GM19238 (cell line): ENCODE measurements around the gene STK4.
A peak's percentile ranks its signal among the peaks of the same experiment; 100 is the strongest.

ENCODE experiments used
- DNase-seq: peaks from one replicate; pipeline ENCODE4 v3.0.0; 2011; ENCODE audit warnings: low spot score; ENCODE audit not compliant: insufficient read length

Gene STK4

DNA sequence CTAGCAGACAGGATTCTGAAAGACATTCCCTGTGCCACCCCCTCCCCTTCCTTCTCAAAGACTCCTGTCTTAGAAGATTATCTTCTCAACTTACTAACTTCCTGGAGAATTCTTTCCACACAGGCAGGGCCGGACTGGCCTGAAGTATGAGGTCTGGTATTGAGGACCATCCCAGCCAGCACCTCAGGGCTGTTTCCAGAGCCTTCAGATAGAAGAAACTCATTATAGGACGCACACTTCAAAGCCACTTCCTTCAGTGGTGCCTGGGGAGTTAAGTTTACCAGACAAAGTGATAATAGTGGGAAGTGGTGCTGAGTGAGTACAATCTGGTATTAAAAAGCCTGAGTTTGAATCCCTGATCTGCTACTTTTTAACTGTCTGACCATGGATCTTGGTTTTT is 119.0 kb downstream of the STK4 start:
- no peak for DNase-seq

DNA sequence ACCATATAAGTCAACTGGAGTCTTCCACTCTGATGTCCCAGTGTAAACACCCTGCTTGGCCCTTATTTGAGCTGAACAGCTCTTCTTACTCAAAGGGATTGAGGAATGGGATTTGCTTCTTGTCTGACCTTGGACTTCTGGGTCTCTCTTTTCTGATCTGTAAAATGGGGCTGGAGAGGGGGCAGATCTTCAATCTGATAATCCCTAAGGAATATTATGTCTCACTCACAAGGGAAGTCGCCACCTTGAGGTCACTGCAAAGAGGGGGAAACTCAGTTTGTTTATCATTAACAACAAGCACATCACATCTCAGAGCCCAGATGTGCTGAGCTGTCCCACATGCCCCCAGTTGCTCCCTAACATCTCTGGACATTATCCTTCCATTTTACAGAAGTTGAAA is 119.6 kb downstream of the STK4 start:
- DNase-seq, result no peak

DNA sequence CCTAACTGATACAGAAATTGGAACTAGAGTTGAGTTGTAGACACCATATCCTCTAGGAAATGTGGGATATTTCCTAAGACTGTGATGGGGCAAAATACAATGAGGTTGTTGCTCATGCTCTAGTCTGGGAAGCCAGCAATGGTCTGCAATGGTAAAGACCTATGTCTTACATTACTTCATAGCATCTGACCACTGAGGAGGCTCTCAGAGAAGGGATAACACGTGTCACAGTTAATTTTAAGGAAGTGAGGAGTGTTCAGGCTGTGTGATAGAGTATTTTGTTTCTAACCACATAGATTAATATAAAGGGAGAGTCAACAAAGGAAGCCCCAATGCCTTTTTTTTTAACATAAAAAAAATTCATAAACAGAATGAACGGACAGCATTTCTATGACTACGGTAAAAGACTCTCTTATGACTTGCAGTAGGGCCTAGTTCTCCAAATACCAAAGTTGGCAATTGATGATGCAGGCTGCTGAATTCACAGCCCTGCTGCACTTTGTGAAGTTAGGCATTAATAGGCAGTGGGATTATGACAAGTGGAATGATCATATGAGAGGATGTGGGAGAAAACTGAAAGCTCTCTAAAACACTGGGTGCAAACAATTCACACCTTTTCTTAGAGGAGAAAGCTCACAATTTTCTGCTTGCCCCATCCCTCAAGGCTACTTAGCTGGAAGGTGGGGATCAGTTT is 120.9 kb downstream of the STK4 start:
- DNase-seq, result no peak

DNA sequence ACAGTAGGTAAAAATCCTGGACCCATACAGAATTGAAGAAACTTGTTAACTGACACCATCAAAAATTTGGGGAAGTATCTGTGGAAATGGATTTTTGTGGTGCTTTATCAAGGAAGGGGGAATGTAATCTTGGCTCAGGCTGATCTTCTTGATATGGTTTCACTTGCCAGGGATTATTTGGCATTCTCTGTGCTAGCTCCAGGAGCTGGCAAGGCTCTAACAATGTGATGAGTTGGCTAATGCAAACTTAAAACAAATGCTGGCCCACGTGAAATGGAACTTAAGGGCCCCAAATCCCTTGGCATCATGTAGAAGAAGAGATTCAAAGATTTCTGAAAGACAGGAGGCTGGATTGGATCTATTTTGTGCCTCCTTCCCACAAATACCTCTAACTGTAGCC is 121.5 kb downstream of the STK4 start:
- no peak for DNase-seq

DNA sequence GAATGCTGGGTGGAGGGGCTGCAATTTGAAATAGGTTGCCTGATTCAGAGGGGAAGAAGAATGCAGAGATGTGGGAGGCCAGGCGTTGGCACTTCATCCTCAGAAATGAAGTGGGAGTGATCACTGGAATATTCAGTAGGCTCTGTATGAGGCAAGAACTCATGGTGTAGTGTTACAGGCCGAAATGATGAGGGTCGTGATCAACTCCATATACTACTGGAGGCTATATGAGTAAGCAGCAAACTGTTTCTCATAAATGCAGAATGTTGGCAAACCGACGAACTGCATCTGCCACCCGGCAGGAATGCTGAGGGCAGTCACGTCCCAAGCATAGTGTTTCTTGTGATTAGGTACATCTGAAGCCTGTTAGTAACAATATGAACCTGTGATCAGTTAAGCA is 121.9 kb downstream of the STK4 start:
- DNase-seq, result no peak

DNA sequence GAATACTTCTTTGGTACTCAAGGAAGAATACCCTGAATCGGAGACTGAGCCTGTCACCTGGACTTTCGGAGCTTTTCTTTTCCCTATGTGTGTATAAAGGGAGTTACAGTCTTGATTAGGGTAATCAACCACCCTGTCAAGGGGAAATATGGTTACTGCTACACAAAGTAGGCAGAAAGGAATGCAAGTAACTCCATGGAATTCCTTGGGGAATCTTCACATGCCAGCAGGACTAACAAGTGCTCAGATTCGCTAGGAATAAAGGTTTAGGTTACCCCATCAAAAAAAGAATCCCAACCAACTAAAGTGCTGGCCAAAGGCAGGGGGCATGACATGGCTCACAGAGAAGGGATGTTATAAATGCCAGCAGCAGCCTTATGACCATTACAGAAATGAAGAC is 124.2 kb downstream of the STK4 start:
- DNase-seq, result no peak

DNA sequence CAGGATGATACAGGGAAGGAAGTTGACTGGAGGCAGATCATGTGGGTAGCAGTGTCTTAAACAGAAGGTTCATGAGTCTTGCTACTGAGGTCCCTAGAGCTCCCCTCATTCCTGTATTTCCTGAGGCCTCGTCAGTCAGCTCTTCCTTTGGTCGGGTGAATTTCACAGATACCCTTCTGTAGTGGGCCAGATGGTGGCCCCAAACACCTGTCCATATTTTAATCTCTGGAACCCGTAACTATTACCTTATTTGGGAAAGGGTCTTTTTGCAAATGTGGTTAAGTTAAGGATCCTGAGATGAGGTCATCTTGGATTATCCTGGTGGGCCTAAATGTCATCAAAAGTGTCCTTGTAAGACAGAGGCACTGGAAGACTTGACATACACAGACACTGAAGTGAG is 125.1 kb downstream of the STK4 start:
- no peak for DNase-seq

DNA sequence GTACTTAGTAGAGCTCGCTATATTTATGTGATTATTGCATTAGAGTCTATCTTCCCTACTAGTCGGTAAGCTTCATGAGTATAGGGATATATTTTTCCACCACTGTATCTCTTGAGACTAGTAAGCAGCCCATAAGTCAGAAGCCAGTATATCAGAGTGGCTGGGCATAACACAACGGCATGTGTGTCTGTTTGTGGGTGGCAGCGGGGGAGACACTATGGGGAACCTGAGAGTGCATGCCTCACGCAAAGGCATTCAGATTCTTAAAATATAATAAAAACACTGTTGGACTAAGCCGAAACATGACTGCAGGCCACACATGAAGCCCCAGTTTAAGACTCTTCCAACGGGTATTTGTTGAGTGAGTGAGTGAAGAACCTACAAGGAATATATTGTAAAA is 126.6 kb downstream of the STK4 start:
- no peak for DNase-seq

DNA sequence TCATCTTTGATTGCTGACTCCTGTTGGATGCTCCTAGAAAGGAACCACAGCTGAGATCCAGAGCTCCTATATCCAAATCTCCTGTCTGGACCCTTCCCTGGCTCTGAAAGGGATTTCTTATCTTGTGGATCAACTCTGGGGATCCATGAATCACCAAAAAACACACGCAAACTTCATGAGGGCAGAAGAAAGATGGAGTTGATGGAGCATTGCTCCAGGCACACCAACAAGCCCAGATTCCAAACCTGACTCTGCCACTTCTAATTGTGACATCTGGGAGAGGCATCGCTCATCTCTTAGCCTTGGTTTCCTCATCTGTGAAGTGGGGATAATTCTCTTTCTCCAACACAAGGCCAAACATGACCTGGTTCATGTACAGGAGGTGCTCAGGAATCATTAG is 127.9 kb downstream of the STK4 start:
- no peak for DNase-seq

DNA sequence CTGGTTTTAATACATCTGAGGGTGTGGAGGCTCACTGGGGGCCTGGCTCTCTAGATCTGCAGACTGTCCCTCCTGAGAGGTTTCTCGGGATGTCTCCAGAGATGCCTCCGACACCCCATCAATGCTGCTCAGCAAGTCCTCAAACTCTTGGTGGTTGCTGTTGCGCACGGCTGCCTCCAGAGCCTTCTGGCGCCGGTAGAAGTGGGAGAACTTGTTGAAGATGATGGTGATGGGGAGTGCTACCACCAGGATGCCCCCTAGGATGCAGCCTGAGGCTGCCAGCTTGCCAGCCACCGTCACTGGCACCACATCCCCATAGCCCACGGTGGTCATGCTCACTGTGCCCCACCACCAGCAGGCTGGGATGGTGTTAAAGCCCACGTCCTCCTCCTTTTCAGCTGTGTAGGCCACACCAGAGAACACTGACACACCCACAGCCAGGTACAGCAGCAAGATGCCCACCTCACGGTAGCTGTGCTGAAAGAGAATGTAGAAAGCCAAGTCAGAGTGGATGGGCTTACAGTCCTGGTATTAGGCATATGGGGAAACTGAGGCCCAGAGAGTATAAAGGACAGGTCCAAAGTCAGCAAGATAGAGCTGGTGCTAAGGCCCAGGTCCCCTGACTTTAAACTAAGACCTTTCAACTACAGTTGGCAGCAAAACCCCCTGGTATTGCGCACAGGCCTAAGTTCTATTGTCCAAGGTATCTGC is 128.7 kb downstream of the STK4 start:
- no peak for DNase-seq

DNA sequence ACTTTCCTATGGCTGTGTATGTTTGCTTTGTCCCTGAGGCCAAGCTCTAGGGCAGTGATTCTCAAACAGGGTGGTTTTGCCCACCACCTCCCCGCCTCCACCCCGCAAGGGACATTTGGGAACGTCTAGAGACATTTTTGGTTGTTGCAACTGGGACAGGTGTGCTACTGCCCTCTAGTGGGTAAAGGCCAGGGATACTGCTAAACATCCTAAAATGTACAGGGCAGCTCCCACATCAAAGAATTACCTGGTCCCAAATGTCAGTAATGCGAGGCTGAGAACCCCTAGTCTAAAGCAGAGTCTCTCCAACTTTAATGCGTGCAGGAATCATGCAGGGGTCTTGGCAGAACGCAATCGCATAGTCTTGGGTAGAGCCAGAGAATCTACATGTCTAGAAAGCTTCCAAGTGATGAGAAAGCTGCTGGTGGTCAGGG is 129.5 kb downstream of the STK4 start:
- DNase-seq, result peak; percentile 46

DNA sequence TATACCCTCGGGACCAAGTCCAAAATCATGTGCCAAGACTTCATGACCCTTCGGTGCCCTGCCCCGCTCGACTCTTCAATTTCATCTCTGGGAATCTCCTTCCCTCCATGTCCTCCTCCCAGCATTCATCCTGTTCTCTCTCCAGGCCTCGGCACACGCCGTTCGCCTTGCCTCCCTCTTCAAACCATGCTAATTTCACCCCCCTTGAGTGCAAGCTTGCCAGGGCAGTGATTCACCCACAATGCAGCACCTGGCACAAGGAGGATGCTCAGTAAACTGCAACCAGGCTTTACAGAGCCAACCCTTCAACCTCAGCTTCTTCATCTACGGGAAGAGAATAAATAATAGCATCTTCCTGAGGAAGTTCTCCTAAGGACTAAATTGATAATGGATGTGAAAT is 130.5 kb downstream of the STK4 start:
- no peak for DNase-seq

DNA sequence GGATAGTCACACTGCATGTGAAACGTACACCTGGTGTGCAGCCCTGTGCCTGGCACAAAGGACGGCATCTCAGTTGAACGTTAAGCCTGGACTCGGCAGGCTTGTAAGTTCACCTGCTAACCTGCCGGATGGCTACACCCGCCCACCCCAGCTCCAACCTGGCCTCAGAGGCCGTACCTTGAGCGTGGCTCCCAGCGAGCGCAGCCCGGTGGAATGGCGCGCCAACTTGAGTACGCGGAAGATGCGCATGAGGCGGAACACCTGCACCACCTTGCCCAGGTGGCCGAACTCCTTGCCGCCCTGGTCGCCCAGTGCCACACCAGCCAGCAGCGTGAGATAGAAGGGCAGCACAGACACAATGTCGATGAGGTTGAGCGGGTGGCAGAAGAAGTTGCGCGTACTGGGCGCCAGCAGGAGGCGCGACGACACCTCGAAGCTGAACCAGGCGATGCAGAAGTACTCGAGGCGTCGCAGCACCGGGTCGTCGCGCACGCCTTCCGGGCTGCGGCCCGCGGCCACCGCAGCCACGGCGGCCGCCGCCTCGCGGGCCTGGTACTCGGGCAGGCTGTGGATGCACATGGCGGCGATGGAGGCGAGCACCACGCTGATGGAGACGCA is 131.3 kb downstream of the STK4 start:
- no peak for DNase-seq

DNA sequence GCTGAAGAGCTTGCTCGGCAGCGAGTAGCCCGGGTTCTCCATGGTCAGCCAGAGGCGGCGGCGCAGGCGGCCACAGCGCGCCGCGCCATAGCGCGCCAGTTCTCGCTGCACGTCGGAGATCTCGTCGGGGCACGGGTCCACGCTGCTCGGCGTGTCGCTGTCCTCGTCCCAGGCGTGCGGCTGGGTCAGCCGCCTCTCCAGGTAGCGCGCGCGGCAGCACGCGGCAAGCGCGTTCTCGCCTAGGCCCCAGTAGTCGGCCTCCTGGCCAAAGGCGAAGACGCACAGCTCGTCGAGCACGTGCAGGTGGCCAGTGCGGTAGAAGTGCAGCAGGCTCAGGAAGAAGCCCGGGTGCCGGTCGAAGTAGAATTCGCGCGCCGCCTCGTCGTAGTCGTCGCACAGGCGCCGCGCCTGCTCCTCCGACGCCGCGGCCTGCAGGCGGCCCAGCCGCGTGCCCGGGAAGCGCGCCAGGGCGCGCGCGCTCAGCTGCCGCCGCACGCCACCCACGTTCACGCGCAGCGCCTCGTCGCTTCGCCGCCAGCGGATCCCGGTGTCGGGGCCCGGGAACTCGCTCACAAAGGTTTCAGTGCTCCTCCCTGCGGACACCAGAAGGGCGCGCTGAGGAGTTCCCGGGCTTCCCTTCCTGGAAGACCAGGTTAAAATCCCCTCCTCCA is 131.9 kb downstream of the STK4 start:
- DNase-seq, result no peak

DNA sequence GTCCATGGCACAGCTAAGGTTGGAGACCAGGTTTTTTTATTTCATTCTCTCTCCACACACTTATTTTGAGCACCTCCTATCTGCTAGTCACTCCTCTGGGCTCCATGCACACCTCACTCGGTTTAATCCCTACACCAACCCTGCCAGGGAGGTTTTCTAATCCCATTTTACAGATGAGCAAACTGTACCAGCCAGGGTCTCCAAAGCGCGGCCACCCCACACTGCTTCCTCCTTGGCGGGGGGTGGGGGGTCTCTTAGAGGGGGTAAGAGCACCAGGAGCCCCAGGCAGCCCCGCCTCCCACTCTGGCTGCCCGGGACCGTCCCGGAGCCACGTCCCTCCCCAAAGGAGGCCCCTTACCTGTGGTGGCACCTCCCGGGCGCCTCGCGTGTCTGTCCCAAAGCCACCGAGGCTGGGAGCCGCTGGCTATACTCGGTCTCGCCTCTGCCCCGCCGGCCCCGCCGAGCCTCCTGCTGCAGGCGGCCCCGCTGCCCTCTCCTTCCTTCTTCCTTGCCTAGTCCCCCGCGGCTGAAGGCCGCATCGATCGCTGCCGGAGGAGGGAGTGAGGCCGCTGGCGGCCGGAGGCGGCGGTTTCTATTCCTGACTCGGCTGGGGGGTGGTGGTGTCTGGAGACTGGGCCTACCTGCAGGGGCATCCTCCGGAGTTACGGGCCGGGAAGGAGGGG is 134.4 kb downstream of the STK4 start, which contains the start of gene KCNS1:
TSS of gene KCNS1 (minus strand) at position 565 of the 683 bp plus-strand sequence. CDS start 1,891 bp downstream, outside the sequence.
- DNase-seq, result no peak

DNA sequence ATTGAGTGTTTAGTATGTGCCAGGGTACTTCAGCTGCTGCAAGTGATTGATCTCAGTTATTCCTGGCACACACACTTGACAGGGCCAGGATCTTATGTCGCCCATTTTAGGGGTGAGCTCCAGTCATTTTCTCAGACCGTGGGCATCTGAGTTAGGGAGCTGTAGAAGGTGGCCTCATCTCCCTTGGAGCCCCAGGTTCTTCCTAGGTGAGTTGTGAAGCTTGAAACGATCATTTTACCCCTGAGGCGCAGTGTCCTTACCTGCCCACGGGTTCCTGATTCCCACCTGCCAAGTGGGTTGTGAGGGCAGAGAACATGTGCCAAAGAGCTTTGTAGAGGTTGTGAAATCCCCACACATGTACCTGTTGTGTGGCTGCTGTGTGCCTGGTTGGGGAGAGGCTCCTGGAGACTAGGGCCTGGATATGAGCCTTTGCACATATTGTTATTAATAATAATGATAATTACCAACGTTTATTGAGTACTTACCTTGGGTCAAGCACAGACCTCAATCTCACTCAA is 135.1 kb downstream of the STK4 start:
- DNase-seq, result no peak

DNA sequence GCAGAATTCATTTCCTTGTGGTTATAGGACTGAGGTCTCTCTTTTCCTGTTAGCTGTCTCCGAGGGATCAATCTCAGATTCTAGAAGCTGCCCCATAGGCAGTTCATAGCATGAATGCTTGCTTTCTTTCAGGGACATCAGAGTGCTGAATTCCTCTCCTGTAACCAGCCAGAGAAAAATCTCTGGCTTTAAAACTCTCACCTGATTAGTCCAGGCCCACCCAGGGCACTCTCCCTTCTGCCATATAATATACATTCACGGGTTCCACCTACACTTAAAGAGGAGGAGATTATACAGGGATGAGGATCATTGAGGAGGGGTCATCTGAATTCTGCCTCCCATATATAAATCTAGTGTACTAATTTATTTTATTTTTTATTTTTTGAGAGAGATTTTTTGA is 136.8 kb downstream of the STK4 start:
- DNase-seq, result no peak

DNA sequence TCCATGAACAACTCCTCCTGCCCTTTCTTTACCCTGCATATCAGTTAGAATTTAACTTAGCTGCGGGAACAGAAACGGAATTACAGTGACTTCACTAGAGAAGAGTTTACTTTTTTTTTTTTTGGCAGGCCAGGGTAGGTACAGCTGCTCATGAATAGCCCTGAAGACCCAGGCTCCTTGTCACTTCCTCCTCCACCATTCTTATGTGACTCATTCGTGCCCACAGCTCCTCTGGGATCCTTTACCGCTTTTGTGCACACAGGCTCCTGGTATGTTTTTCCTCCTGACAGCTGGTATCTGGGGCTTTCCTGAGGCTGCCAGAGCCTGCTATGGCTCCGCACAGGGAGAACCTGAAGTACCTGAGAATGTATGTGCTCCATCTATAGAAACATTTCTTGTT is 138.5 kb downstream of the STK4 start:
- DNase-seq, result no peak

DNA sequence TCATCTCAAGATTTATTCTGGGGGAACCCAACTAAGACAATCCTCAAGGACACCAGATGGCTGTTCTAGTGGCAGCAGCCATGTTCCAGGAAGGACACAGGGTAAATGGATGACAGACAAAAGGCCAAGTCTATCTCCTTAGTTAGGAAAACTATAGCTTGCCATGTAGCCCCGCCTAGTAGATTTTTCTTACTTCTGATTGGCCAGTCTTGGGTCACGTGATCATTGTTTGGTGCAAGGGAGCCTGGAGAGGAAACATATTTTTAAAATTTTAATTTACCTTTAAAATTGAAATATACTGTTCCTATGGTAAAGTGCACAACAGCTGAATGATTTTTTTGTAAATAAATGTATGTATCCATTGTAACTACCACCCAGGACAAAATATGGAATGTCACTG is 139.0 kb downstream of the STK4 start:
- no peak for DNase-seq

DNA sequence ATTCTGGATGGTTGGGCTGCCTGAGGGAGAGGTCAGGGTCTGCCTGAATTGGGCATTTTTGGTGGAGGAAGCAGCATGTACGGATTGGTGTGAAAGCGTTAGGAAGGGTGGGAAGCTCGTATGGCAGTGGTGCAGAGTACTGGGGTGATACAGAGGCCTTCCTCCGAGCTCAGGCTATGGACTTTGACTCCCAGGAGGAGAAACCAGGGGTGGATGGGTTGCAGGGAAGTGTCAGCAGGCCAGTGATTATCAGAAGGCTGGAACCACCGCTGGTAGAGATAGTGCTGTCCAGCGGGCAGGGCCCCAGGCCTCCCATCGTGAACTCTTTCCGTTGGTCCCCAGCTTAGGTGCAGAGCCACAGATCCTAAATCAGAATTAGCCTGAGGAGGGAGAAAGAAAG is 143.3 kb downstream of the STK4 start:
- no peak for DNase-seq

DNA sequence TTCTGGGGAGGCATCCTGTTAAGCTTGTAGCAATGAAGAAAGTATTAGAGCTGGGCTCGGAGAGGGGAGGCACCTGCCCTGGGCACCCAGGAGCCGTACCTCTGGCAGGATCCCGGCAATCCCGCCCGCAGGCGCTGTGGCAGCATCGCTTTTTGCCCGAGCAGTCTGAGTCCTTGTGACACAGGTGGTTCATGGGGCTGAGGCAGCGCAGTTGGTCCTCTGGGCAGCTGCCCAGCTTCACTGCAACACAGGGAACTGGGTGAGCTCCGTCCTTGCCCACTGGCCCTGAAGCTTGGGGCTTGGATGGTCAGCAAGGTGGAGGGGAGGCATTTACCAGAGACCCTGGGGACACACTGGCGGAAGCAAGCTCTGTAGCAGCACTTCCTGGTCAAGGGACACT is 144.0 kb downstream of the STK4 start:
- no peak for DNase-seq
